ENCODE data around the gene APH1A. TPM values are rescaled to one million over a fixed set of nuclear protein-coding genes. Genes with fewer than 3 reads are reported as not detected.
A peak's percentile ranks its signal among the peaks of the same experiment; 100 is the strongest.

APH1A gene
- total RNA-seq, 1 donor from 2014 or later = 145 TPM

DNA sequence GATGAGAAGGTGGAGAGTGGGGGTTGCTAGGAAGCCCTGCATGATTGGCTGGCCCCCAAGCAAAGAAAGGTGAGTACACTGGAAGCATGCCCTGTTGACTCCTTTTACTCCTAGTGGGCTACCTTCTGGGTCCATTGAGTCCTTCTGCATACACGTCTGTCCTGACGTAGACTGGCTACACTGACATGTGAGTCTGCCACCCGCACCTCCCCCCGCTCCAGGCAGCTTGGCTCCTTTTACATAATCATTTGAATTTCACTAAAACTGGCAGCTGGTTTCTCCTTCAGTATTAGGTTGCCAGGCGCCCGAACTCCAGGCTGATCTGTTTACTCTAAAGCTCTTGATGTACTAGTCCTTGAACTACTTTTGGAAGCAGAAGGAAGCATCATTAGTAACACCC, 33.5 kb upstream of the APH1A start:
- Mint-ChIP-seq H3K27ac (ENCODE audit: unreplicated experiment) (no peak overlapping the region), H3K36me3 (ENCODE audit: low read depth) (peaks cover 5% of the 10 kb centered on the region), H3K4me1 (no peaks in the 10 kb centered on the region), H3K27me3 (ENCODE audit: low read depth) (no peaks in the 10 kb centered on the region), H3K9me3 (no peaks in the 10 kb centered on the region), H3K4me3 (no peak overlapping the region)
- TF ChIP-seq, protein P1, sequence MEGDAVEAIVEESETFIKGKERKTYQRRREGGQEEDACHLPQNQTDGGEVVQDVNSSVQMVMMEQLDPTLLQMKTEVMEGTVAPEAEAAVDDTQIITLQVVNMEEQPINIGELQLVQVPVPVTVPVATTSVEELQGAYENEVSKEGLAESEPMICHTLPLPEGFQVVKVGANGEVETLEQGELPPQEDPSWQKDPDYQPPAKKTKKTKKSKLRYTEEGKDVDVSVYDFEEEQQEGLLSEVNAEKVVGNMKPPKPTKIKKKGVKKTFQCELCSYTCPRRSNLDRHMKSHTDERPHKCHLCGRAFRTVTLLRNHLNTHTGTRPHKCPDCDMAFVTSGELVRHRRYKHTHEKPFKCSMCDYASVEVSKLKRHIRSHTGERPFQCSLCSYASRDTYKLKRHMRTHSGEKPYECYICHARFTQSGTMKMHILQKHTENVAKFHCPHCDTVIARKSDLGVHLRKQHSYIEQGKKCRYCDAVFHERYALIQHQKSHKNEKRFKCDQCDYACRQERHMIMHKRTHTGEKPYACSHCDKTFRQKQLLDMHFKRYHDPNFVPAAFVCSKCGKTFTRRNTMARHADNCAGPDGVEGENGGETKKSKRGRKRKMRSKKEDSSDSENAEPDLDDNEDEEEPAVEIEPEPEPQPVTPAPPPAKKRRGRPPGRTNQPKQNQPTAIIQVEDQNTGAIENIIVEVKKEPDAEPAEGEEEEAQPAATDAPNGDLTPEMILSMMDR (conservative IDR thresholded peaks at IDR 0.05) = no peak
- DNase-seq (ENCODE audit: low read depth, low spot score) = no peak

GRCh38 chr1:150299716-150300115, 30.9 kb upstream of the APH1A start:
- H3K27ac Mint-ChIP-seq (ENCODE audit: unreplicated experiment) = peak overlapping the region; percentile 19

DNA sequence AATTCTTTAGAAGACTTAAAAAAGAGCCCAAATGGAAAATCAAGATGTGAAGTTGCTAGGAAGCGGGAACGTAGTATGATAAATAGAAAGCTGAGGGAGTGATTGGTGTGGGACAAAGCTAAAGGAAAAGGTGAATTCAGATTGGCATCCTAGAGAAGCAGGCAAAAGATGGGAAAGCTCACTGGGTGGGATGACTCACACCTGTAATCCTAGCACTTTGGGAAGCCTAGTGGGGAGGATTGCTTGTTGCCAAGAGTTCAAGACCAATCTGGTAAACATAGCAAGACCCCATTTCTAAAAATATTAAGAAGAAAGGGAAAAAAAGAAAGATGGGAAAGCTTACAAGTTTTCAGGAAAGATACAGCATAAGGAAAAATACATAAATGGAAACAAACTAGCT, 26.7 kb upstream of the APH1A start:
- H3K9me3 Mint-ChIP-seq = no peaks in the 10 kb centered on the region
- no peak overlapping the region for H3K27ac Mint-ChIP-seq (ENCODE audit: unreplicated experiment)
- no peaks in the 10 kb centered on the region for H3K27me3 Mint-ChIP-seq (ENCODE audit: low read depth)
- TF ChIP-seq, protein P1 (conservative IDR thresholded peaks at IDR 0.05) = no peak
- H3K36me3 Mint-ChIP-seq (ENCODE audit: low read depth) = peaks cover 4% of the 10 kb centered on the region
- peak overlapping the region; percentile 73 for H3K4me3 Mint-ChIP-seq
- no peak for DNase-seq (ENCODE audit: low read depth, low spot score)
- H3K4me1 Mint-ChIP-seq = peaks cover 32% of the 10 kb centered on the region

More at GRCh38 chr1:150299716-150300115, 30.9 kb upstream of the APH1A start:
- H3K27me3 Mint-ChIP-seq (ENCODE audit: low read depth) = no peaks in the 10 kb centered on the region
- H3K9me3 Mint-ChIP-seq = no peaks in the 10 kb centered on the region
- TF ChIP-seq, protein P1 (conservative IDR thresholded peaks at IDR 0.05) = no peak
- peaks cover 14% of the 10 kb centered on the region for H3K4me1 Mint-ChIP-seq
- no peak for DNase-seq (ENCODE audit: low read depth, low spot score)
- peaks cover 10% of the 10 kb centered on the region for H3K36me3 Mint-ChIP-seq (ENCODE audit: low read depth)
- no peak overlapping the region for H3K4me3 Mint-ChIP-seq

- H3K36me3 Mint-ChIP-seq (ENCODE audit: low read depth) = peaks cover 4% of the 10 kb centered on the region
- H3K4me3 Mint-ChIP-seq = peak within 1 kb of the TSS; percentile 98
Measured at GRCh38 chr1:150293433-150294253, 24.8 kb upstream of the APH1A start, which contains the start of gene MRPS21. Gene MRPS21 (plus strand): TSS chr1:150293861. CDS start chr1:150294367, 506 bp downstream.

DNA sequence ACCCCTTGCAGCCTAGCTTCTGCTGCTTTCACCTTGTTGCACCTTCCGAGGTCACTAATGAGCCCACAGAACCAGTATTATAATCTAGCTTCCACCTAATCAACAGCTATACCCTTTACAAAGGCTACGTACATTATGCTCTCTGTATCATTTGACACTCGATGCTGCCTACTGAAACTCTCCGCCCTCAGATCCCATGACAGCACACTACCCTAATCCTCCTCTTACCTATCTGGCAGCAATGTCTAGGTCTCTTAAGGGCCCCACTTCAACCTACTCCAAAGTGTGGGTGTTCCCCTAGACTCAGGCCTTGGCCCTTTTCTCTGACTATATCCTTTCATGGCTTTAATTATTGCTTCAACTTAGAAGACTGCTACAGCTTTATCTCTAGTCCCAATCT, 20.0 kb upstream of the APH1A start:
- TF ChIP-seq, protein P1 (conservative IDR thresholded peaks at IDR 0.05) = no peak
- Mint-ChIP-seq H3K4me3 (no peak overlapping the region), H3K9me3 (no peaks in the 10 kb centered on the region), H3K27ac (ENCODE audit: unreplicated experiment) (no peak overlapping the region), H3K27me3 (ENCODE audit: low read depth) (peaks cover 2% of the 10 kb centered on the region), H3K4me1 (peaks cover 10% of the 10 kb centered on the region), H3K36me3 (ENCODE audit: low read depth) (no peaks in the 10 kb centered on the region)
- DNase-seq (ENCODE audit: low read depth, low spot score) = no peak

More at GRCh38 chr1:150293433-150294253, 24.8 kb upstream of the APH1A start, which contains the start of gene MRPS21:
- no peaks in the 10 kb centered on the region for H3K27me3 Mint-ChIP-seq (ENCODE audit: low read depth)
- DNase-seq (ENCODE audit: low read depth, low spot score) = peak; percentile 73
- TF ChIP-seq, protein P1 (conservative IDR thresholded peaks at IDR 0.05) = no peak
- peak within 1 kb of the TSS; percentile 99 for H3K27ac Mint-ChIP-seq (ENCODE audit: unreplicated experiment)
- peaks cover 32% of the 10 kb centered on the region for H3K4me1 Mint-ChIP-seq
- H3K9me3 Mint-ChIP-seq = no peaks in the 10 kb centered on the region

Data from neural crest cell (in vitro differentiated cells).